CD4-positive, alpha-beta T cell treated with Interleukin-4 for 1 hour (primary cell): ENCODE measurements around the gene CCL21.
A peak's percentile ranks its signal among the peaks of the same experiment; 100 is the strongest.

Experiments
- DNase-seq, 2 donors: peaks; one replicate each; pipeline ENCODE4 v3.0.0-alpha.2; 2020 to 2022

The CCL21 gene

DNA sequence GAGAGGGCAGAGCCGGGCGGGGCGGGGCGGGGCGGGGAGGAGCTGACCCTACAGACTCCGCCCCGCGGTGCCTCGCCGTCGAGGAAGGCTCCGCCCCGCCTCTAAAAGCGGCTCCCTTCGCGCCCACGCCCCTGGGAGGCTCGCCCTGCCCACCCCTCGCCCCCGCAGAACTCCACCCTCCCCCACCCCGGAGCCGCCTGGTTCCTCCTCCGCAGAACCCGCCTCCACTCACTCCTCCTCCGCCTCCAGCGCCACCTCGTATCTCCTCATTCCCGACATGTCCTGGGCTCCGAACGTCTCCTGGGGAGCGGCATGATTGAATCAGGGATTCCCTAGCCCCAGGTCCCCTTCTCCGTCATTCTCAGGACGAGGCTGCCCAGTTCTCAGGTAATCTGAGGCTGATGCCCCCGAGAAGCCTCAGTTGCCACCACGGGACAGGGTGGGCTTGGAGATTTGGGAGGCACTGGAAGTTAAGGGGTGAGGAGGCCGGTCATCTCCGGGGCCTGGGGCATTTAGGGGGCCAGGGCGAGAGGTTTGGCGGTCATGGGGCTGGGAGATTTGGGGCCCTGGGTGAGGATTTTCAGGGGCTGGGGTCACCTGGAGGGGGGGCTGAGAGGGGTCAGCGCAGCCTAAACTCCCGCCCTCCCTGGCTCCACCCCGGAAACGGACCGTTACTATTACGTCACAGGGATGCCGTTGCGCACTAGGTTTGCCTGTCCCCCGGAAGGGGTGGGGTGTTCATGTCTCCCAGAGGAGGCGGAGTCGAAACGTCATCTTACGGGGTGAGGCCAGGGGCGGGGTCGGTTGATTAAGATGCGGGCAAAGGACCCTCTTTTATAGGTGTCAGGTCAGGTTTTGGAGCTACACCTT, 44.3 kb downstream of the CCL21 start:
- peak; percentile 93 to 94 for DNase-seq

DNA sequence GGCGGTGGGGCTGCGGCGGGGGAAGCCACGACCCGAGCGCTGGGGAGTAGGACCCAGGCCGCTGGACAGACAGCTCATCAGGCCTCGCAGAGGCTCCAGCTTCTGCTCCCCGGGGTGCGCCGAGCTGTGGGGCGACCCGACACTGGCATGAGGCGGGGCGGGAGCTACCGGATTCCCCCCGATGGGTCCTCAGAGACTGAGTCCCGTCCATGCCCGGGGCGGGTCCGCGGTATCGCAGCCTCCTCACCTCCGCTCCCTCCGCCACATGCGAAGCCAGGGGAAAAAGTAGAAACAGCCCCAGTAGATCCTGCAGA, 44.9 kb downstream of the CCL21 start:
- no peak for DNase-seq

DNA sequence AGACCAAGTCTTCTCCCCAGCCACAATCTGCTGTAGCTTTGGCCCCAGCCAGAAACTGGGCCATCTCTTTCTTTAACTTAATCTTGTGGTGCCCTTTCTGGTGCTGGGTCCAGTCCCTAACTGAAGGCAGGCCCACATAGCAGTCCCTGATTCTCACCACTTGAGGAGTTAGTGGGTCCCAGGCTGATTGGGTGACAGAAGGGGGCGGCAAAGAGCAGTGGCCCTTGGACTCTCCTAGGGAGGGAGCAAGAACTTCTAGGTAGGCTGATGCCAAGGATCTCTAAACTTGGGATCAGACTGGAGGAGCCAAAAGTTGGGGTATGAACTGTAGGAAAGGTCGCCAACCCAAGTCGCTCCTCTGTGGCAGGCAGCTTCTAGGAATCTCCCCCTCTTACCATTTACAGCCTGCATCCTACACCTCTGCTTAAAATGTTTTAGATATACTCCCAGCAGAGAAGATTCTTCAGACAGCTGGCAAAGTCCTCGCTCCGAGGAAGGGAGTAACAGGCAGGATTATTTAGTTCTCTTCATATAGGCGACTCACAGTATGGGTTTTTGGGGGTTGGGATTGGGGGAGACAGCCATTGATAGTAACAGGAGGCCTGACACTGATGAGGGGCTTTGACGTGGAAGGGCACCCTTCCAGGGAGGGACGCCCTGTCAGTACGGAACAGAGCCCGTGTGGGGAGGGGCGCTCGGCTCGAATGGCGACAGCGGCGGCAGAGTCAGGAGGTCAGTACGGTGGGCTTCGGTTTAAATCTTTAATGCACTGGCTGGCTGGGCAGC, 45.5 kb downstream of the CCL21 start:
- DNase-seq = peak; percentile 78 to 84

DNA sequence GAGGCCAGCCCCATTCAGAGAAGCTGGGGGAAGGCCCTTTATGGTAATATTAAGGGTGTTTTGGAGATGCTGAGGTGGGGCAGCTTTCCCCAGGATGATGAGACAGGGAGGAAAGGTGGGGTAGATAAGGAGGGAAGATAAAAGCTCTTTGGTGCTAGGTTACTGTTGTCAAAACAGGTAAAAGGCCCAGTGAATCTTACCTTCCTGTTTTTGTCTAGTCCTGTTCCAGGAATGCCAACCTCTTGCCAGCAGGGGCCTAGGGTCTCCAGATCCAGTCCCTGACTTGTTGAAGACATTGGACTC, 46.7 kb downstream of the CCL21 start:
- peak; percentile 50 to 82 for DNase-seq

DNA sequence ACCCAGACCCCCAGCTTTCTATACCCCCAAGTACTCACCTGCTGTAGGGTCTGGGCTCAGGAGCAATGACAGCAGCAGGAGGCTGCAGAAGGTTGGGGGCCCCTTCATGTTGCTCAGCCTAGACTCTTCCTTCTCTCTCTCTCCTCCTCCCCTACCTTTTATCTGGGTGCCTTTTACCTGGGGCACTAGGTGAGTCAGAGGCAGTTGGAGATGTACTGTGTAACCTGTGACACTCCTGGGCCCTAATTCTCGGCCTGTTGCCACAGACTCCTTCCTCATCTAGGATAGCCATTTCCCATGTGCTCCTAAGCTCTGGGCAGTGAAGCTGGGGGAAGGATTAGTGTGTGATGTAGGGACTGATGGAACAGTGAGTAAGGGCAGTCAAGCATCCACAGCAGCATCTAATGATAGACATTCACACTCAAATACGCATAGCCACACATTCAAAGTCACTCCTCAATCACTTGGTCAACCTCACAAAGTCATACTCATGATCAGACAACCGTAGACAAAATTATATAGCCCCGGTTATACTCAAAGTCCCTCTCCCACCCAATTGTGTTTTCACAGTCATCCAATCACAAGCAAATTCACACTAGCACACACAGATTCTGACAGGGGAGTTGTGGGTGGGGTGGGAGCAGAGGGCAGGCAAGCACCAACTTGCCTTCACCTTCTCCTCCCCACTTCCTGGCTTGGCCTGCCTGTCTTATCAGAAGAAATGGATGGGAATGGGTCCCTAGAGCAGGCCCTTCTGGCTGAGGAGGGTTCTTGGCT, 47.2 kb downstream of the CCL21 start, which contains the start of gene CCL27:
Gene CCL27 (minus strand): TSS at position 132 of the 777 bp plus-strand sequence. CDS start 24 bp downstream, at position 108.
- no peak for DNase-seq

DNA sequence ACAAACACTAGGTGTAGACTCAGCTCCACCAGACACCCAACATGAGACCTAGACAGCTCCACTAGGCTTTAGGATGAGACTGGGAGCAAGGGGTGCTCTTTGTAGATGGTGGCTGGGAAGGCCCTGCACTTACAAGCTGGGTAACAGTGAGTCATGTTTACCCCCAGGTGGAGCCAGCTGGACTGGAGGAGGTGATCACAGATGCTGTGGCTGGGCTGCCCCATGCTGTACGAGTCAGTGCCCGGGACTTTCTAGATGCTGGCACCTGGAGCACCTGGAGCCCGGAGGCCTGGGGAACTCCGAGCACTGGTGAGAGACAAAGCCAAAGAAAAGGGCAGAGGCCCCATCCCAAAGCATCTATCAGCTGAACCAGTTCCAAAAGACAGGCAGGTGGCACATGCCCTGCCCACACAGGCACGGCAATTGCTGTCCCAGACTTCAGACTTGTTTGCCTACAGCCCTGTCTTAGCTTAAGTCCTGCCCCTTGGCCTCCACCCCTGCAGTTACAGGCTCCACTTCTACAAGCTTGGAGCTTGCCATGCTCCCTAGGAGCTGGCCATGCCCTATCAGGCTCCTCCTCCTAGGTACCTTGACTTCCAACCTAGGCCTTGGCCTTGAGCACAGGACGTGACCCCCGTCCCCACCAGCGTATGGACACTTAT, 50.2 kb downstream of the CCL21 start:
- DNase-seq = no peak
